Endodermal cell (in vitro differentiated cells): ENCODE results near the gene TARBP2. TPM values are rescaled to one million over a fixed set of nuclear protein-coding genes. Genes with fewer than 3 reads are reported as not detected.

Experiments
- DNase-seq: peaks from one replicate; pipeline ENCODE4 v3.0.0-alpha.2; 2017
- H3K27ac ChIP-seq: 2 replicates; pipeline ENCODE4 v1.5.1; 2013; ENCODE audit warnings: mild to moderate bottlenecking, low read depth, low read length, moderate library complexity
- H3K27me3 ChIP-seq: 2 replicates; pipeline ENCODE4 v1.6.1; 2013; ENCODE audit warnings: mild to moderate bottlenecking, low read length, moderate library complexity; ENCODE audit not compliant: insufficient read depth, control insufficient read depth, poor library complexity, severe bottlenecking
- H3K36me3 ChIP-seq: 2 replicates; pipeline ENCODE4 v1.7.0; 2013; ENCODE audit warnings: mild to moderate bottlenecking, low read length, moderate library complexity; ENCODE audit not compliant: control insufficient read depth, insufficient read depth
- H3K4me1 ChIP-seq: one replicate; pipeline ENCODE4 v1.7.0; 2013; ENCODE audit warnings: low read length; ENCODE audit not compliant: control insufficient read depth, insufficient read depth
- H3K4me3 ChIP-seq: 2 replicates; pipeline ENCODE4 v1.5.1; 2013; ENCODE audit warnings: mild to moderate bottlenecking, low read length, moderate library complexity
- H3K9ac ChIP-seq: 2 replicates; pipeline ENCODE4 v1.6.1; 2013; ENCODE audit warnings: mild to moderate bottlenecking, low read length, moderate library complexity; ENCODE audit not compliant: poor library complexity, severe bottlenecking; ENCODE audit errors: extremely low read depth
- H3K9me3 ChIP-seq: 2 replicates; pipeline ENCODE4 v1.6.1; 2013; ENCODE audit warnings: mild to moderate bottlenecking, low read length, moderate library complexity; ENCODE audit not compliant: control insufficient read depth
- H3K27ac Mint-ChIP-seq: 2 replicates; pipeline ENCODE4 v1.8.0; 2020; ENCODE audit warnings: mixed read lengths
- H3K27me3 Mint-ChIP-seq: 2 replicates; pipeline ENCODE4 v1.8.0; 2021; ENCODE audit warnings: mild to moderate bottlenecking, mixed read lengths; ENCODE audit not compliant: insufficient read depth
- H3K36me3 Mint-ChIP-seq: 2 replicates; pipeline ENCODE4 v1.8.0; 2020; ENCODE audit warnings: low read depth, mixed read lengths
- H3K4me1 Mint-ChIP-seq: 2 replicates; pipeline ENCODE4 v1.8.0; 2020; ENCODE audit warnings: mixed read lengths
- H3K4me3 Mint-ChIP-seq: 2 replicates; pipeline ENCODE4 v1.8.0; 2020; ENCODE audit warnings: mild to moderate bottlenecking, moderate library complexity, mixed read lengths
- H3K9me3 Mint-ChIP-seq: 2 replicates; pipeline ENCODE4 v1.8.0; 2020; ENCODE audit warnings: mild to moderate bottlenecking, mixed read lengths
- WGBS, 2 experiments: methylation state at CpG; one replicate each; pipeline versions ENCODE4 v1.1.5 to v1.1.7; 2013; ENCODE audit warnings: missing lambda C conversion rate in 2 of 2, mixed read lengths in 1 of 2; ENCODE audit not compliant: insufficient coverage in 1 of 2, insufficient read length in 1 of 2; 5-methylcytosine and 5-hydroxymethylcytosine counted together
- total RNA-seq, 2 donors: library from RNA; stranded (reverse); fragmentation: NEBNext Ultra II Directional in 1 of 2; extraction: Animal tissue kit (Norgen Biotek cat#: 25700) in 1 of 2; gene quantifications; 2 replicates in 1 of 2; 3 replicates in 1 of 2; pipeline ENCODE4 v1.2.1, GENCODE V29; 2021
- TF ChIP-seq, protein P1 (sequence below): fragments of 200-600 bp; sonication (generic); conservative IDR thresholded peaks from 2 replicates; pipeline ENCODE4 v1.5.0; 2021; ENCODE audit warnings: antibody characterized with exemption, mild to moderate bottlenecking

Gene TARBP2
- total RNA-seq, 2 donors from 2014 or later, result 48.4 to 60.3 TPM

DNA sequence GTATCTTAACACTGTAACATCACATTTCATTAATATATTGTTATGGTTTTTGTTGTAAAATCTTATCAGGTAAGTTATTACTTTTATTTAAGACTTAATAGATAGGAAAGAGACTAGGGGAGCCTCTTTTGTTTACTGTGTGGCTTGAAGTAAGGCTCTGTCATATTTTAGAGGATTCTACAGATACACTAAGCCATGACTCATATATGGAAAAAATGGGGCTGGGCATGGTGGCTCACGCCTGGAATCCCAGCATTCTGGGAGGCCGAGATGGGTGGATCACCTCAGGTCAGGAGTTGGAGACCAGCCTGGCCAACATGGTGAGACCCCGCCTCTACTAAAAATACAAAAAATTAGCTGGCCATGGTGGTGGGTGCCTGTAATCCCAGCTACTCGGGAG, 29.8 kb downstream of the TARBP2 start:
- Histone ChIP-seq H3K36me3 (peaks cover 57% of the 10 kb centered on the region), H3K9me3 (no peaks in the 10 kb centered on the region), H3K4me3 (no peak overlapping the region), H3K9ac (no peak overlapping the region), H3K27ac (no peak overlapping the region), H3K4me1 (no peaks in the 10 kb centered on the region), H3K27me3 (no peaks in the 10 kb centered on the region)
- DNase-seq, result no peak
- no peaks in the 10 kb centered on the region for H3K9me3 Mint-ChIP-seq
- H3K4me3 Mint-ChIP-seq, result no peak overlapping the region
- no peaks in the 10 kb centered on the region for H3K4me1 Mint-ChIP-seq
- 90% methylated on average over 2 to 4 of the region's 4 CpGs for WGBS, 2 experiments
- H3K36me3 Mint-ChIP-seq, result peaks cover 59% of the 10 kb centered on the region
- no peak overlapping the region for H3K27ac Mint-ChIP-seq
- H3K27me3 Mint-ChIP-seq, result no peaks in the 10 kb centered on the region
- TF ChIP-seq, protein P1, sequence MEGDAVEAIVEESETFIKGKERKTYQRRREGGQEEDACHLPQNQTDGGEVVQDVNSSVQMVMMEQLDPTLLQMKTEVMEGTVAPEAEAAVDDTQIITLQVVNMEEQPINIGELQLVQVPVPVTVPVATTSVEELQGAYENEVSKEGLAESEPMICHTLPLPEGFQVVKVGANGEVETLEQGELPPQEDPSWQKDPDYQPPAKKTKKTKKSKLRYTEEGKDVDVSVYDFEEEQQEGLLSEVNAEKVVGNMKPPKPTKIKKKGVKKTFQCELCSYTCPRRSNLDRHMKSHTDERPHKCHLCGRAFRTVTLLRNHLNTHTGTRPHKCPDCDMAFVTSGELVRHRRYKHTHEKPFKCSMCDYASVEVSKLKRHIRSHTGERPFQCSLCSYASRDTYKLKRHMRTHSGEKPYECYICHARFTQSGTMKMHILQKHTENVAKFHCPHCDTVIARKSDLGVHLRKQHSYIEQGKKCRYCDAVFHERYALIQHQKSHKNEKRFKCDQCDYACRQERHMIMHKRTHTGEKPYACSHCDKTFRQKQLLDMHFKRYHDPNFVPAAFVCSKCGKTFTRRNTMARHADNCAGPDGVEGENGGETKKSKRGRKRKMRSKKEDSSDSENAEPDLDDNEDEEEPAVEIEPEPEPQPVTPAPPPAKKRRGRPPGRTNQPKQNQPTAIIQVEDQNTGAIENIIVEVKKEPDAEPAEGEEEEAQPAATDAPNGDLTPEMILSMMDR, result no peak

DNA sequence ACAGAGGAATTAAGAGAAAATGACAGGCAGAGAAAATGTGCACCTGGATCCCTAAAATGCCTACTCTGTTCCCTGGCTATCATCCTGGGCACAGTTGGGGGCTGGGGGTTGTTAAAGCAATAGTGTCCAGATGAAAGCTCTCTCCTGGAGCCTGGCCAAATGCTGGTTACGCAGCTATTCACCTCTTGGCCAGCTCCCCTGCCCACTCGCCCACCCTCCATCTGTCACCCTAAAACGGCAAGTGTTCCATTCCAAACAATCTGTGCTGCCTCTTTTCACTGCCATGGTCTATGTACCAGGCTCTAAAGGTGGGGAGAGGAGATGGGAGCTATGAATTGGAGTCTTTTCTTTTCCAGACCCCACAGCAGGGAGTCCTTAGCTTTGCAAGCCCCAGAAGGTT, 30.9 kb downstream of the TARBP2 start:
- WGBS, 2 experiments, result 90 to 94% methylated on average over 2 to 3 of the region's 3 CpGs
- H3K9ac ChIP-seq, result no peak overlapping the region
- Mint-ChIP-seq H3K27ac (no peak overlapping the region), H3K27me3 (no peaks in the 10 kb centered on the region), H3K36me3 (peaks cover 60% of the 10 kb centered on the region), H3K9me3 (no peaks in the 10 kb centered on the region), H3K4me3 (no peak overlapping the region), H3K4me1 (no peaks in the 10 kb centered on the region)
- no peaks in the 10 kb centered on the region for H3K4me1 ChIP-seq
- no peak overlapping the region for H3K4me3 ChIP-seq
- TF ChIP-seq, protein P1, result no peak
- H3K9me3 ChIP-seq, result no peaks in the 10 kb centered on the region
- DNase-seq, result no peak
- no peak overlapping the region for H3K27ac ChIP-seq
- H3K36me3 ChIP-seq, result peaks cover 60% of the 10 kb centered on the region
- H3K27me3 ChIP-seq, result no peaks in the 10 kb centered on the region

DNA sequence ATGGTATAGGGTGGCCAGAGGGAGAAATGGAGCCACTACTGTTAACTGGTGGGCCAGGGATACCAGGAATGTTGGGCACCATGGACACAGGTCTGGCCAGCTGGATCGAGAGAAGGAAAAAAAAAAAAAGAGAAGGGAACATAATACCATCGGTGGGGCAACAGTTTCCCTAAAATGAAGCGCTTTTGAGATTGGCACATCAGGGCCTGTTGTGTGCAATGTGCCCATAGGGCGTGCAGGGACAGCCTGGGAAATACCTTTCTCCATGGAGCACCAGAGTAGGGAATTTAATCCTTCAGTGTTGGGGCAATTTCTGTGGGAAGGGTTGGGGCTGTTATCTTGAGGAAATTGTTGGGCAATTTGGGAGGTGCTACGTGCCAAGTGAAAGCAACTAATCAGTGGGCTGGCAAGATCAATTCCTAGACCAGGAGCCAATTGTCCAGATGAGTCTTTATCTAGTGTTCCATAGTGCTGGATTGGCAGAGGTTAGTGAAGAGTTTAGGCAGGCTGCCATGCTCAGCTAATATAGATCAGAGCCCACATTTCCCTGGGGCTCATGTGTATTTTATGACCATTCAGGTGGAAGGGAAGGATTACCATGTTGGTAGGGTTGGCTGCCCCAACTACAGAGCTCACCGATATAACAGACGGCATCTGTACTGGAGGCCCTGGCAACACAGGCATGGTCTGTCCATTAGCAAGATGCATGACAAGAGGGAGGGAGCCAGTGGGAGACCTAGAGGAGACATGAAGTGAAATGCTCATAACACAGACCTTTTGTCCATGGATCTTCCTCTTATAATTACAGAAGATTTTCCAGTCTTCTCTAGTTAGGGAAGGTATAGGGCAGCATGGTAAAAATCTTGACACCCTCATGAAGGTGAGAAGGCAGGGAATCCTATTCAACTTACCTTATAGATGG, 31.7 kb downstream of the TARBP2 start:
- H3K9ac ChIP-seq, result no peak overlapping the region
- 96 to 97% methylated on average over 7 of the region's 7 CpGs for WGBS, 2 experiments
- H3K4me1 Mint-ChIP-seq, result no peaks in the 10 kb centered on the region
- no peak overlapping the region for H3K4me3 Mint-ChIP-seq
- H3K36me3 Mint-ChIP-seq, result peaks cover 60% of the 10 kb centered on the region
- peaks cover 63% of the 10 kb centered on the region for H3K36me3 ChIP-seq
- no peaks in the 10 kb centered on the region for H3K9me3 Mint-ChIP-seq
- H3K4me1 ChIP-seq, result no peaks in the 10 kb centered on the region
- TF ChIP-seq, protein P1, result no peak
- no peaks in the 10 kb centered on the region for H3K9me3 ChIP-seq
- H3K27me3 ChIP-seq, result no peaks in the 10 kb centered on the region
- DNase-seq, result no peak
- no peaks in the 10 kb centered on the region for H3K27me3 Mint-ChIP-seq
- no peak overlapping the region for H3K4me3 ChIP-seq
- H3K27ac Mint-ChIP-seq, result no peak overlapping the region
- H3K27ac ChIP-seq, result no peak overlapping the region
